CD4-positive, alpha-beta T cell (primary cell): ENCODE data around the gene CDR2. TPM values are rescaled to one million over a fixed set of nuclear protein-coding genes. Genes with fewer than 3 reads are reported as not detected.

Source experiments
- ATAC-seq: fragments of 200-7000 bp; cut with Tn5 transposase; one replicate; pipeline ENCODE4 v1.10.0; 2022; ENCODE audit warnings: mild to moderate bottlenecking; ENCODE audit not compliant: poor library complexity
- CTCF ChIA-PET: fragments of 350-600 bp; sonication (Branson Sonifier 250); formaldehyde crosslinking; loops from one replicate; lab custom pipeline; 2021; ENCODE audit warnings: antibody characterized with exemption, inconsistent platforms; lab: Charles Lee
- POLR2A ChIA-PET: fragments of 350-600 bp; sonication (Branson Sonifier 250); formaldehyde crosslinking; loops from one replicate; lab custom pipeline; 2021; ENCODE audit warnings: antibody characterized with exemption, inconsistent platforms; lab: Charles Lee
- DNase-seq, 14 experiments: peaks; one replicate each; pipeline ENCODE4 v3.0.0-alpha.2; 2013 to 2020; ENCODE audit warnings: mixed read lengths in 2 of 14
- H3K27ac ChIP-seq, 2 donors: one replicate each; pipeline versions ENCODE4 v1.5.1 to v1.7.0; 2013; ENCODE audit warnings: low read length in 2 of 2, low read depth in 1 of 2, mild to moderate bottlenecking in 1 of 2
- H3K27me3 ChIP-seq, 2 experiments: 1 replicate in 1 of 2; 2 replicates in 1 of 2; pipeline versions ENCODE4 v1.6.1 to v1.7.0; 2013; ENCODE audit warnings: low read length in 2 of 2, control low read depth in 1 of 2, mild to moderate bottlenecking in 1 of 2, moderate library complexity in 1 of 2; ENCODE audit not compliant: insufficient read depth in 2 of 2, control insufficient read depth in 1 of 2
- H3K36me3 ChIP-seq: one replicate; pipeline ENCODE4 v1.6.1; 2013; ENCODE audit warnings: low read length, control low read depth; ENCODE audit not compliant: insufficient read depth
- H3K4me1 ChIP-seq: one replicate; pipeline ENCODE4 v1.6.1; 2013; ENCODE audit warnings: low read length, control low read depth; ENCODE audit not compliant: insufficient read depth
- H3K4me3 ChIP-seq: one replicate; pipeline ENCODE4 v1.5.1; 2013; ENCODE audit warnings: mild to moderate bottlenecking, low read length, moderate library complexity
- H3K9me3 ChIP-seq, 2 experiments: 1 replicate in 1 of 2; 2 replicates in 1 of 2; pipeline versions ENCODE4 v1.6.1 to v1.7.0; 2013; ENCODE audit warnings: low read length in 2 of 2, mild to moderate bottlenecking in 2 of 2, control low read depth in 1 of 2, moderate library complexity in 1 of 2; ENCODE audit not compliant: control insufficient read depth in 1 of 2, insufficient read depth in 1 of 2
- H3K27ac Mint-ChIP-seq: one replicate; pipeline ENCODE4 v1.8.0; 2020; ENCODE audit warnings: mixed read lengths
- H3K27me3 Mint-ChIP-seq: one replicate; pipeline ENCODE4 v1.8.0; 2021; ENCODE audit warnings: mixed read lengths
- H3K36me3 Mint-ChIP-seq: one replicate; pipeline ENCODE4 v1.8.0; 2021; ENCODE audit warnings: low read depth, mixed read lengths
- H3K4me1 Mint-ChIP-seq: one replicate; pipeline ENCODE4 v1.8.0; 2021; ENCODE audit warnings: low read depth, mixed read lengths
- H3K4me3 Mint-ChIP-seq: one replicate; pipeline ENCODE4 v1.8.0; 2020; ENCODE audit warnings: mild to moderate bottlenecking, mixed read lengths
- H3K9me3 Mint-ChIP-seq: one replicate; pipeline ENCODE4 v1.8.0; 2020; ENCODE audit warnings: mixed read lengths
- intact Hi-C, 2 experiments: fragments of 100-400 bp; cut with DNase I in 1 of 2; cut with micrococcal nuclease in 1 of 2; formaldehyde crosslinking; loops; one replicate each; pipeline versions ENCODE4 v1.15.1 to v1.9.0; 2023 to 2025; cut with DNase I, micrococcal nuclease
- total RNA-seq, 174 experiments: library from RNA in 2 of 174; stranded (reverse) in 2 of 174; gene quantifications; one replicate each; pipeline ENCODE4 v1.2.3 and lab custom pipeline; 2021 to 2026
- TF ChIP-seq, protein P1 (sequence below): fragments of 200-600 bp; IDR thresholded peaks from one replicate; pipeline ENCODE4 v1.8.0; 2022; ENCODE audit warnings: antibody characterized with exemption, mild to moderate bottlenecking

Gene CDR2
- total RNA-seq, 2 experiments from 2014 or later, result 104 to 113 TPM

DNA sequence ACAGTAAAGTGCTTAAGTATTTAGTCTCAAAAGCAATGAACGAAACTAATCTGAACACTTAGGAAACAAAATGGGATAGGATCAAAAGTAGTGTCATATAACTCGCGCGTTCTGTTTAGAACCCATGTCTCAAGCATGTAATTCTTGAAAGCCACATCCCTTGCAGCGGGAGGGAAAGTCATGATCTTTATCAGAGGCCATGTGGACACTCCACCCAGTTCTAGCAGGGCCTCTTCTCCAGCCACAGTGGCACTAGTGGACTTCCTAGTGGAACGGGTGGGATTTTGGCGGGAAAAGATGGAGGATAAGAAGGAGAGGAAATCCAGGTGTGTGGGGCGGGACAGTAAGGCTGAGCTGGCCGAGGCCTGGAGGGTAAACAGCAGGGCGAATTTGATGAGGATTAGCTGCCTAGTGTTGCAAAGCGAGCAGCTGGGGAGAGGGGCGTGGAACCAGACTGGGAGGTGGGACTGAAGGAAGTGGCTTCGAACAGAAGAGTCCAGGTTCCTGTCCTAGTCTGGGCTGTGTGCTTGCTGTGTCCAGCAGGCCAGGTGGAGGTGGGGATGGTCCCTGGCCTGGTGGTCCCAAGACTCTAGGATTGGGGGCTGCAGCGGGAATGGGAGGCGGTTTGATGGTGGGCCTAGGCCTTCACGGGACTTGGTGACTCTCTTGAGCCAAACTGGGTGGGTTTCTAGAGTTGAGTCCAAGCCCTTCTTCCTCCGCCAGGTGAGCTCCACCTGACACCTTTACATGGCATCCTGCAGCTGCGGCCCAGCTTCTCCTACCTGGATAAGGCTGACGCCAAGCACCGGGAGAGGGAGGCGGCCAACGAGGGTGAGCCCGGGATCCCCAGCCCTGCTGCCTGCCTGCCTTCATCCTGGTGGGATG, 61.3 kb downstream of the CDR2 start:
- ATAC-seq (no peak), DNase-seq (no peak)
- H3K9me3 Mint-ChIP-seq, result no peaks in the 10 kb centered on the region
- ChIA-PET CTCF (interaction anchor here (0.7 to 1.2 kb wide), 2 partner anchors 8 to 1509 kb away, joined by 3 read pairs; no protein-coding TSS in a partner anchor), POLR2A (no interaction called here)
- H3K4me1 ChIP-seq, result no peaks in the 10 kb centered on the region
- H3K27ac ChIP-seq, result no peak overlapping the region
- H3K4me3 Mint-ChIP-seq, result no peak overlapping the region
- H3K27ac Mint-ChIP-seq, result peak overlapping the region; percentile 53
- H3K4me1 Mint-ChIP-seq, result no peaks in the 10 kb centered on the region
- peaks cover 89% of the 10 kb centered on the region for H3K36me3 ChIP-seq
- no peak overlapping the region for H3K4me3 ChIP-seq
- TF ChIP-seq, protein P1, sequence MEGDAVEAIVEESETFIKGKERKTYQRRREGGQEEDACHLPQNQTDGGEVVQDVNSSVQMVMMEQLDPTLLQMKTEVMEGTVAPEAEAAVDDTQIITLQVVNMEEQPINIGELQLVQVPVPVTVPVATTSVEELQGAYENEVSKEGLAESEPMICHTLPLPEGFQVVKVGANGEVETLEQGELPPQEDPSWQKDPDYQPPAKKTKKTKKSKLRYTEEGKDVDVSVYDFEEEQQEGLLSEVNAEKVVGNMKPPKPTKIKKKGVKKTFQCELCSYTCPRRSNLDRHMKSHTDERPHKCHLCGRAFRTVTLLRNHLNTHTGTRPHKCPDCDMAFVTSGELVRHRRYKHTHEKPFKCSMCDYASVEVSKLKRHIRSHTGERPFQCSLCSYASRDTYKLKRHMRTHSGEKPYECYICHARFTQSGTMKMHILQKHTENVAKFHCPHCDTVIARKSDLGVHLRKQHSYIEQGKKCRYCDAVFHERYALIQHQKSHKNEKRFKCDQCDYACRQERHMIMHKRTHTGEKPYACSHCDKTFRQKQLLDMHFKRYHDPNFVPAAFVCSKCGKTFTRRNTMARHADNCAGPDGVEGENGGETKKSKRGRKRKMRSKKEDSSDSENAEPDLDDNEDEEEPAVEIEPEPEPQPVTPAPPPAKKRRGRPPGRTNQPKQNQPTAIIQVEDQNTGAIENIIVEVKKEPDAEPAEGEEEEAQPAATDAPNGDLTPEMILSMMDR, result no peak
- no peaks in the 10 kb centered on the region for H3K27me3 Mint-ChIP-seq
- H3K27me3 ChIP-seq, result no peaks in the 10 kb centered on the region
- no peaks in the 10 kb centered on the region for H3K9me3 ChIP-seq
- intact Hi-C loops, result no loop called here
- H3K36me3 Mint-ChIP-seq, result peaks cover 84% of the 10 kb centered on the region

- Histone ChIP-seq H3K36me3 (peaks cover 85% of the 10 kb centered on the region), H3K27ac (no peak overlapping the region), H3K4me3 (no peak overlapping the region), H3K9me3 (no peaks in the 10 kb centered on the region), H3K4me1 (no peaks in the 10 kb centered on the region), H3K27me3 (no peaks in the 10 kb centered on the region)
- Mint-ChIP-seq H3K27me3 (no peaks in the 10 kb centered on the region), H3K27ac (no peak overlapping the region), H3K36me3 (peaks cover 87% of the 10 kb centered on the region), H3K4me3 (no peak overlapping the region), H3K4me1 (no peaks in the 10 kb centered on the region), H3K9me3 (no peaks in the 10 kb centered on the region)
- intact Hi-C loops, result no loop called here
- ChIA-PET CTCF (no interaction called here), POLR2A (no interaction called here)
- DNase-seq (no peak), ATAC-seq (no peak)
- TF ChIP-seq, protein P1, result no peak
Observed at GRCh38 chr16:22311520-22311919, 62.9 kb downstream of the CDR2 start.

GRCh38 chr16:22308824-22309520, 65.4 kb downstream of the CDR2 start:
- H3K36me3 Mint-ChIP-seq, result peaks cover 91% of the 10 kb centered on the region
- H3K27me3 Mint-ChIP-seq, result no peaks in the 10 kb centered on the region
- no peak overlapping the region for H3K27ac Mint-ChIP-seq
- H3K4me1 ChIP-seq, result peaks cover 4% of the 10 kb centered on the region
- peaks cover 81% of the 10 kb centered on the region for H3K36me3 ChIP-seq
- DNase-seq (peak in 1 of 14 experiments; percentile 24), ATAC-seq (no peak)
- intact Hi-C loops, result no loop called here
- H3K4me1 Mint-ChIP-seq, result peaks cover 11% of the 10 kb centered on the region
- no peak overlapping the region for H3K27ac ChIP-seq
- TF ChIP-seq, protein P1, result no peak
- H3K9me3 Mint-ChIP-seq, result no peaks in the 10 kb centered on the region
- H3K27me3 ChIP-seq, result no peaks in the 10 kb centered on the region
- H3K4me3 ChIP-seq, result no peak overlapping the region
- ChIA-PET CTCF (no interaction called here), POLR2A (interaction anchor here (1.6 kb wide), 1 partner anchor 11 kb away, joined by 6 read pairs; the partner anchor contains the start of gene POLR3E)
- no peak overlapping the region for H3K4me3 Mint-ChIP-seq
- H3K9me3 ChIP-seq, result no peaks in the 10 kb centered on the region
